GM23338 (cell line): Measurements from ENCODE around the gene ELMOD2.

Source experiments
- CTCF ChIP-seq, 2 experiments: fragments of 200-600 bp in 1 of 2; sonication (generic) in 1 of 2; conservative IDR thresholded peaks; 2 replicates each; pipeline versions ENCODE4 v1.5.1 to v1.6.1; 2016 to 2017; ENCODE audit warnings: antibody characterized with exemption in 2 of 2, low read depth in 2 of 2, mild to moderate bottlenecking in 2 of 2, moderate library complexity in 1 of 2
- EZH2 ChIP-seq: fragments of 200-600 bp; sonication (generic); IDR thresholded peaks from one replicate; pipeline ENCODE4 v1.8.0; 2017; ENCODE audit warnings: antibody characterized with exemption, mild to moderate bottlenecking, low read depth; ENCODE audit not compliant: unreplicated experiment
- EZH2phosphoT487 ChIP-seq: fragments of 200-600 bp; sonication (generic); IDR thresholded peaks from one replicate; pipeline ENCODE4 v1.8.1; 2018; ENCODE audit warnings: antibody characterized with exemption; ENCODE audit not compliant: unreplicated experiment
- POLR2AphosphoS5 ChIP-seq: IDR thresholded peaks from 2 replicates; pipeline ENCODE4 v1.6.1; 2016; ENCODE audit warnings: antibody characterized with exemption, low read depth

GRCh38 chr4:140559696-140560095 lies 35.7 kb downstream of the ELMOD2 start:
- no peak for TF ChIP-seq POLR2AphosphoS5
- no peak for TF ChIP-seq CTCF (conservative IDR thresholded peaks at IDR 0.05; ENCODE audit: low read depth in 2 of 2)
- TF ChIP-seq EZH2phosphoT487: no peak
- no peak for TF ChIP-seq EZH2
